Stimulated activated effector memory CD8-positive, alpha-beta T cell treated with anti-CD3 and anti-CD28 coated beads, Interleukin-12 subunit alpha, Interleukin-12 subunit beta, amount 100 ng/mL, for 72 hours (primary cell): ENCODE data around the gene PRR15.

Source experiments
- ATAC-seq: fragments of 150-1000 bp; cut with Tn5 transposase; 2 replicates; pipeline ENCODE4 v1.10.0; 2021
- DNase-seq, 2 donors: peaks; one replicate each; pipeline ENCODE4 v3.0.0; 2021 to 2022; ENCODE audit warnings: low spot score in 2 of 2
- H3K27ac Mint-ChIP-seq: one replicate; pipeline ENCODE4 v1.8.0; 2022; ENCODE audit warnings: mild to moderate bottlenecking, mixed read lengths
- H3K36me3 Mint-ChIP-seq: one replicate; pipeline ENCODE4 v1.8.0; 2022; ENCODE audit warnings: mild to moderate bottlenecking, mixed read lengths
- H3K4me1 Mint-ChIP-seq: one replicate; pipeline ENCODE4 v1.8.0; 2022; ENCODE audit warnings: mixed read lengths
- H3K4me3 Mint-ChIP-seq: one replicate; pipeline ENCODE4 v1.8.0; 2022; ENCODE audit warnings: mild to moderate bottlenecking, mixed read lengths
- H3K9me3 Mint-ChIP-seq: one replicate; pipeline ENCODE4 v1.8.0; 2022; ENCODE audit warnings: mixed read lengths

PRR15 gene

GRCh38 chr7:29612596-29612995, 49.0 kb downstream of the PRR15 start:
- Mint-ChIP-seq H3K4me1 (no peaks in the 10 kb centered on the region), H3K9me3 (no peaks in the 10 kb centered on the region), H3K4me3 (no peak overlapping the region), H3K27ac (no peak overlapping the region), H3K36me3 (no peaks in the 10 kb centered on the region)
- no peak for DNase-seq
- ATAC-seq = no peak

GRCh38 chr7:29613100-29613499, 49.5 kb downstream of the PRR15 start:
- H3K4me1 Mint-ChIP-seq = no peaks in the 10 kb centered on the region
- H3K27ac Mint-ChIP-seq = no peak overlapping the region
- no peaks in the 10 kb centered on the region for H3K36me3 Mint-ChIP-seq
- ATAC-seq = no peak
- DNase-seq = no peak
- no peak overlapping the region for H3K4me3 Mint-ChIP-seq
- H3K9me3 Mint-ChIP-seq = no peaks in the 10 kb centered on the region

GRCh38 chr7:29614229-29614628, 50.6 kb downstream of the PRR15 start:
- no peaks in the 10 kb centered on the region for H3K36me3 Mint-ChIP-seq
- no peaks in the 10 kb centered on the region for H3K9me3 Mint-ChIP-seq
- H3K4me3 Mint-ChIP-seq = no peak overlapping the region
- H3K27ac Mint-ChIP-seq = no peak overlapping the region
- ATAC-seq = no peak
- no peaks in the 10 kb centered on the region for H3K4me1 Mint-ChIP-seq
- no peak for DNase-seq
